Midbrain (tissue), 1 donor: Measurements from ENCODE around the gene HNMT.
"Not testable (repeated sequence)": the region's sequence is repeated elsewhere in the genome, so short reads cannot be mapped to it uniquely, and the experiment has no call there.

Experiments
- DNase-seq: peaks from one replicate; lab custom pipeline; 2025; lab: John Stamatoyannopoulos, UW

HNMT gene

GRCh38 chr2:138043588-138043987, 79.3 kb downstream of the HNMT start:
- DNase-seq = not testable (repeated sequence)

GRCh38 chr2:138058427-138058826, 94.2 kb downstream of the HNMT start:
- DNase-seq = no peak

- no peak for DNase-seq
Measured at GRCh38 chr2:138059487-138060300, 95.4 kb downstream of the HNMT start.

GRCh38 chr2:138060301-138060635, 96.0 kb downstream of the HNMT start:
- no peak for DNase-seq

GRCh38 chr2:138061961-138062360, 97.7 kb downstream of the HNMT start:
- DNase-seq = no peak

GRCh38 chr2:138063181-138063580, 98.9 kb downstream of the HNMT start:
- no peak for DNase-seq
